ENCODE data around the gene RHBDL1.

RHBDL1 gene

DNA sequence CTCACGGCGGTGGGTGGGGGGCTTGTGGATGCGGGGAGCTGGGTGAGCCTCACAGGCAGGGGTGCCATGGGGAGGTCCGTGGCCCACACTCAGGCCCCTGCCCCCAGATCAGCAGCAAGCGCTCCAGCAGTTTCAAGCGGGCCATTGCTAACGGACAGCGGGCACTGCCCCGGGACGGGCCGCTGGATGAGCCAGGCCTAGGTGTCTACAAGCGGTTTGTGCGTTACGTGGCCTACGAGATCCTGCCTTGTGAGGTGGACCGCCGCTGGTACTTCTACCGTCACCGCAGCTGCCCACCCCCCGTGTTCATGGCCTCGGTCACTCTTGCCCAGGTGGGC is 1.1 kb downstream of the RHBDL1 start:
- Histone ChIP-seq H4K20me1 (ENCODE audit: low read depth, low read length) (no peaks in the 10 kb centered on the region), H3K27ac (ENCODE audit: low read depth, low read length) (no peak overlapping the region), H3K4me2 (ENCODE audit: low read depth, low read length, poor library complexity, severe bottlenecking) (no peak overlapping the region)

DNA sequence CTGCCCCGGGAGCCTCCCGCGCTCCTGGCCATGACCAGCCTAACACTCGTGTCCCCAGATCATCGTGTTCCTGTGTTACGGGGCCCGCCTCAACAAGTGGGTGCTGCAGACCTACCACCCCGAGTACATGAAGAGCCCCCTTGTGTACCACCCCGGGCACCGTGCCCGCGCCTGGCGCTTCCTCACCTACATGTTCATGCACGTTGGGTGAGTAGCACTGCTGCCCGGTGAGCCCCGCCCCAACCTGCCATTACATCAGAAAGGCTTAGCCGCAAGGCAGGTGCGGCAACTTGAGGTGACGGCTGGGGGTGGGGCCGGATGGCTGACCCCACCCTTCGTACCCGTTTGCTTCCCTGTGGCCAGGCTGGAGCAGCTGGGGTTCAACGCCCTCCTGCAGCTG is 1.4 kb downstream of the RHBDL1 start:
- Histone ChIP-seq H3K27ac (ENCODE audit: low read depth, low read length) (no peak overlapping the region), H3K27me3 (ENCODE audit: low read length) (no peaks in the 10 kb centered on the region), H3K4me2 (ENCODE audit: low read depth, low read length, poor library complexity, severe bottlenecking) (no peak overlapping the region), H3F3A (ENCODE audit: insufficient read depth) (peaks cover 9% of the 10 kb centered on the region; the same call in 1 of the 2 replicates), H2AFZ (ENCODE audit: low read depth, low read length, severe bottlenecking) (no peak overlapping the region), H3K79me2 (ENCODE audit: insufficient read depth, low read length) (peaks cover 11% of the 10 kb centered on the region; the same call in 1 of the 2 replicates), H4K20me1 (ENCODE audit: low read depth, low read length) (no peaks in the 10 kb centered on the region), H3K4me3 (ENCODE audit: insufficient read depth, low read length, poor library complexity, severe bottlenecking) (no peak overlapping the region), H3K9me3 (ENCODE audit: insufficient read depth, low read length) (no peaks in the 10 kb centered on the region), H3K9me2 (replicated peaks; ENCODE audit: insufficient read depth, low read length) (no peaks in the 10 kb centered on the region), H3K36me3 (ENCODE audit: low read length) (no peaks in the 10 kb centered on the region), H3K9ac (ENCODE audit: low read length) (no peak overlapping the region)
- TF ChIP-seq EZH2phosphoT487 (conservative IDR thresholded peaks at IDR 0.05; ENCODE audit: low read length): no peak
- TF ChIP-seq, protein P1, sequence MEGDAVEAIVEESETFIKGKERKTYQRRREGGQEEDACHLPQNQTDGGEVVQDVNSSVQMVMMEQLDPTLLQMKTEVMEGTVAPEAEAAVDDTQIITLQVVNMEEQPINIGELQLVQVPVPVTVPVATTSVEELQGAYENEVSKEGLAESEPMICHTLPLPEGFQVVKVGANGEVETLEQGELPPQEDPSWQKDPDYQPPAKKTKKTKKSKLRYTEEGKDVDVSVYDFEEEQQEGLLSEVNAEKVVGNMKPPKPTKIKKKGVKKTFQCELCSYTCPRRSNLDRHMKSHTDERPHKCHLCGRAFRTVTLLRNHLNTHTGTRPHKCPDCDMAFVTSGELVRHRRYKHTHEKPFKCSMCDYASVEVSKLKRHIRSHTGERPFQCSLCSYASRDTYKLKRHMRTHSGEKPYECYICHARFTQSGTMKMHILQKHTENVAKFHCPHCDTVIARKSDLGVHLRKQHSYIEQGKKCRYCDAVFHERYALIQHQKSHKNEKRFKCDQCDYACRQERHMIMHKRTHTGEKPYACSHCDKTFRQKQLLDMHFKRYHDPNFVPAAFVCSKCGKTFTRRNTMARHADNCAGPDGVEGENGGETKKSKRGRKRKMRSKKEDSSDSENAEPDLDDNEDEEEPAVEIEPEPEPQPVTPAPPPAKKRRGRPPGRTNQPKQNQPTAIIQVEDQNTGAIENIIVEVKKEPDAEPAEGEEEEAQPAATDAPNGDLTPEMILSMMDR (IDR thresholded peaks at IDR 0.05; ENCODE audit: insufficient read depth, low read length, poor library complexity, severe bottlenecking): no peak

More for the DNA sequence above, 1.1 kb downstream of the RHBDL1 start:
- Histone ChIP-seq H3K9me3 (ENCODE audit: insufficient read depth, low read length) (no peaks in the 10 kb centered on the region), H3F3A (ENCODE audit: insufficient read depth) (peaks cover 9% of the 10 kb centered on the region; the same call in 1 of the 2 replicates), H3K27me3 (ENCODE audit: low read length) (no peaks in the 10 kb centered on the region), H3K36me3 (ENCODE audit: low read length) (no peaks in the 10 kb centered on the region), H3K79me2 (ENCODE audit: insufficient read depth, low read length) (peaks cover 8% of the 10 kb centered on the region; the same call in 1 of the 2 replicates), H3K9me2 (replicated peaks; ENCODE audit: insufficient read depth, low read length) (no peaks in the 10 kb centered on the region), H3K9ac (ENCODE audit: low read length) (no peak overlapping the region), H2AFZ (ENCODE audit: low read depth, low read length, severe bottlenecking) (no peak overlapping the region), H3K4me3 (ENCODE audit: insufficient read depth, low read length, poor library complexity, severe bottlenecking) (no peak overlapping the region)
- TF ChIP-seq EZH2phosphoT487 (conservative IDR thresholded peaks at IDR 0.05; ENCODE audit: low read length): no peak
- TF ChIP-seq, protein P1 (IDR thresholded peaks at IDR 0.05; ENCODE audit: insufficient read depth, low read length, poor library complexity, severe bottlenecking): no peak

DNA sequence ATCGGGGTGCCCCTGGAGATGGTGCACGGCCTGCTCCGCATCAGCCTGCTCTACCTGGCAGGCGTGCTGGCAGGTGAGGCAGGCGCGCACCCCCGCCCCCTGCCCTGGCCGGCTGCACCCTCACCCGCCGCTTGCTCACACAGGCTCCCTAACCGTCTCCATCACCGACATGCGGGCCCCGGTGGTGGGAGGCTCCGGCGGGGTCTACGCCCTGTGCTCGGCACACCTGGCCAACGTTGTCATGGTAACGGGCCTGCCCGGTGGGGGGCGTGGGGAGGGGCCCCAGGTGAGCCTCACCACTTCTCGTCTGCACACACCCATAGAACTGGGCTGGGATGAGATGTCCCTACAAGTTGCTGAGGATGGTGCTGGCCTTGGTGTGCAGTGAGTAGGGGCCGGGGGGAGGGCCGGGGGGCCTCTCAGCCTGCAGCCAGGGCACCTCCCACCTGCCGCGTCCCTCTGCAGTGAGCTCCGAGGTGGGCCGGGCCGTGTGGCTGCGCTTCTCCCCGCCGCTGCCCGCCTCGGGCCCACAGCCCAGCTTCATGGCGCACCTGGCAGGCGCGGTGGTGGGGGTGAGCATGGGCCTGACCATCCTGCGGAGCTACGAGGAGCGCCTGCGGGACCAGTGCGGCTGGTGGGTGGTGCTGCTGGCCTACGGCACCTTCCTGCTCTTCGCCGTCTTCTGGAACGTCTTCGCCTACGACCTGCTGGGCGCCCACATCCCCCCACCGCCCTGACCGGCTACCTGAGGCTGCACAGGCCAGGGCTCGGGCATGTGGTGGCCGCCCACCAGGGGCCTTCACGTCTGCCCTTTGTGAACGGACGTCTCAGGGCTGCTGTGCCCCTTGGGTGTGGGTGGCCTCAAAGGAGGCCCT is 2.1 kb downstream of the RHBDL1 start:
- Histone ChIP-seq H3F3A (ENCODE audit: insufficient read depth) (peaks cover 9% of the 10 kb centered on the region; the same call in 1 of the 2 replicates), H3K27me3 (ENCODE audit: low read length) (no peaks in the 10 kb centered on the region), H3K36me3 (ENCODE audit: low read length) (no peaks in the 10 kb centered on the region), H3K9ac (ENCODE audit: low read length) (no peak overlapping the region), H3K4me3 (ENCODE audit: insufficient read depth, low read length, poor library complexity, severe bottlenecking) (no peak overlapping the region), H3K27ac (ENCODE audit: low read depth, low read length) (no peak overlapping the region), H2AFZ (ENCODE audit: low read depth, low read length, severe bottlenecking) (no peak overlapping the region), H3K79me2 (ENCODE audit: insufficient read depth, low read length) (peaks cover 16% of the 10 kb centered on the region; the same call in 1 of the 2 replicates), H3K9me3 (ENCODE audit: insufficient read depth, low read length) (no peaks in the 10 kb centered on the region), H4K20me1 (ENCODE audit: low read depth, low read length) (no peaks in the 10 kb centered on the region), H3K9me2 (replicated peaks; ENCODE audit: insufficient read depth, low read length) (no peaks in the 10 kb centered on the region), H3K4me2 (ENCODE audit: low read depth, low read length, poor library complexity, severe bottlenecking) (no peak overlapping the region)
- no peak for TF ChIP-seq EZH2phosphoT487 (conservative IDR thresholded peaks at IDR 0.05; ENCODE audit: low read length)
- TF ChIP-seq, protein P1 (IDR thresholded peaks at IDR 0.05; ENCODE audit: insufficient read depth, low read length, poor library complexity, severe bottlenecking): no peak

Data from SU-DHL-6 (cell line).